Colonic mucosa (tissue), 4 donors: ENCODE measurements around the gene KYNU. TPM values are rescaled to one million over a fixed set of nuclear protein-coding genes. Genes with fewer than 3 reads are reported as not detected.

Source experiments
- DNase-seq: peaks from one replicate; pipeline ENCODE4 v3.0.0-alpha.2; 2020
- H3K27ac ChIP-seq: fragments of 200-600 bp; one replicate; pipeline ENCODE4 v1.8.0; 2021
- H3K27me3 ChIP-seq: fragments of 200-600 bp; one replicate; pipeline ENCODE4 v1.8.0; 2021
- H3K36me3 ChIP-seq: fragments of 200-600 bp; one replicate; pipeline ENCODE4 v1.8.0; 2021
- H3K4me1 ChIP-seq: fragments of 200-600 bp; one replicate; pipeline ENCODE4 v1.8.0; 2021; ENCODE audit warnings: mild to moderate bottlenecking
- H3K4me3 ChIP-seq: fragments of 200-600 bp; one replicate; pipeline ENCODE4 v1.8.0; 2021
- H3K9ac ChIP-seq, 2 donors: one replicate each; pipeline ENCODE4 v1.7.0; 2013; ENCODE audit warnings: control low read depth in 2 of 2, low read depth in 2 of 2, low read length in 2 of 2
- H3K9me3 ChIP-seq: fragments of 200-600 bp; one replicate; pipeline ENCODE4 v1.8.0; 2021
- intact Hi-C: fragments of 100-400 bp; cut with DNase I; formaldehyde crosslinking; loops from one replicate; pipeline ENCODE4 v1.14.1; 2022
- total RNA-seq, 2 donors: library from RNA; stranded (reverse); fragmentation: NEBNext Ultra II Directional in 1 of 2; extraction: Animal tissue kit (Norgen Biotek cat#: 25700) in 1 of 2; gene quantifications; one replicate each; pipeline ENCODE4 v1.2.1, GENCODE V29; 2021
- TF ChIP-seq, protein P1 (sequence below): fragments of 200-600 bp; IDR thresholded peaks from one replicate; pipeline ENCODE4 v1.8.0; 2022; ENCODE audit warnings: antibody characterized with exemption, mild to moderate bottlenecking
- donor health status: healthy.
- donor health status: DM: no; HTN: no; CAD: no.
- donor health status: DM: no; HTN: no; CAD: no.

Gene KYNU
- total RNA-seq, 2 donors from 2014 or later = 0.64 to 2.8 TPM

- TF ChIP-seq, protein P1, sequence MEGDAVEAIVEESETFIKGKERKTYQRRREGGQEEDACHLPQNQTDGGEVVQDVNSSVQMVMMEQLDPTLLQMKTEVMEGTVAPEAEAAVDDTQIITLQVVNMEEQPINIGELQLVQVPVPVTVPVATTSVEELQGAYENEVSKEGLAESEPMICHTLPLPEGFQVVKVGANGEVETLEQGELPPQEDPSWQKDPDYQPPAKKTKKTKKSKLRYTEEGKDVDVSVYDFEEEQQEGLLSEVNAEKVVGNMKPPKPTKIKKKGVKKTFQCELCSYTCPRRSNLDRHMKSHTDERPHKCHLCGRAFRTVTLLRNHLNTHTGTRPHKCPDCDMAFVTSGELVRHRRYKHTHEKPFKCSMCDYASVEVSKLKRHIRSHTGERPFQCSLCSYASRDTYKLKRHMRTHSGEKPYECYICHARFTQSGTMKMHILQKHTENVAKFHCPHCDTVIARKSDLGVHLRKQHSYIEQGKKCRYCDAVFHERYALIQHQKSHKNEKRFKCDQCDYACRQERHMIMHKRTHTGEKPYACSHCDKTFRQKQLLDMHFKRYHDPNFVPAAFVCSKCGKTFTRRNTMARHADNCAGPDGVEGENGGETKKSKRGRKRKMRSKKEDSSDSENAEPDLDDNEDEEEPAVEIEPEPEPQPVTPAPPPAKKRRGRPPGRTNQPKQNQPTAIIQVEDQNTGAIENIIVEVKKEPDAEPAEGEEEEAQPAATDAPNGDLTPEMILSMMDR = no peak
- no peak overlapping the region for H3K27ac ChIP-seq
- H3K4me1 ChIP-seq = no peaks in the 10 kb centered on the region
- H3K4me3 ChIP-seq = no peak overlapping the region
- H3K27me3 ChIP-seq = no peaks in the 10 kb centered on the region
- no peaks in the 10 kb centered on the region for H3K36me3 ChIP-seq
- intact Hi-C loops = no loop called here
- H3K9ac ChIP-seq = no peak overlapping the region
- no peak for DNase-seq
- H3K9me3 ChIP-seq = no peaks in the 10 kb centered on the region
Measured at GRCh38 chr2:142875652-142876051, 1.8 kb upstream of the KYNU start.

- H3K4me1 ChIP-seq = no peaks in the 10 kb centered on the region
- H3K9ac ChIP-seq = no peak overlapping the region
- intact Hi-C loops = no loop called here
- no peak overlapping the region for H3K27ac ChIP-seq
- no peaks in the 10 kb centered on the region for H3K36me3 ChIP-seq
- H3K4me3 ChIP-seq = no peak overlapping the region
- no peak for DNase-seq
- TF ChIP-seq, protein P1 = no peak
- no peaks in the 10 kb centered on the region for H3K9me3 ChIP-seq
- H3K27me3 ChIP-seq = no peaks in the 10 kb centered on the region
Measured at GRCh38 chr2:142876423-142876822, 1.0 kb upstream of the KYNU start.

GRCh38 chr2:142878031-142878678 lies 691 bp downstream of the KYNU start:
- no peak overlapping the region for H3K4me3 ChIP-seq
- intact Hi-C loops = no loop called here
- no peaks in the 10 kb centered on the region for H3K27me3 ChIP-seq
- no peak overlapping the region for H3K9ac ChIP-seq
- H3K36me3 ChIP-seq = no peaks in the 10 kb centered on the region
- DNase-seq = no peak
- TF ChIP-seq, protein P1 = no peak
- H3K9me3 ChIP-seq = no peaks in the 10 kb centered on the region
- H3K4me1 ChIP-seq = no peaks in the 10 kb centered on the region
- no peak overlapping the region for H3K27ac ChIP-seq

- intact Hi-C loops = no loop called here
- Histone ChIP-seq H3K4me1 (no peaks in the 10 kb centered on the region), H3K4me3 (no peak overlapping the region), H3K9me3 (no peaks in the 10 kb centered on the region), H3K27me3 (no peaks in the 10 kb centered on the region), H3K36me3 (no peaks in the 10 kb centered on the region), H3K9ac (no peak overlapping the region), H3K27ac (no peak overlapping the region)
- TF ChIP-seq, protein P1 = no peak
- no peak for DNase-seq
Measured at GRCh38 chr2:142879151-142879550, 1.7 kb downstream of the KYNU start.

DNA sequence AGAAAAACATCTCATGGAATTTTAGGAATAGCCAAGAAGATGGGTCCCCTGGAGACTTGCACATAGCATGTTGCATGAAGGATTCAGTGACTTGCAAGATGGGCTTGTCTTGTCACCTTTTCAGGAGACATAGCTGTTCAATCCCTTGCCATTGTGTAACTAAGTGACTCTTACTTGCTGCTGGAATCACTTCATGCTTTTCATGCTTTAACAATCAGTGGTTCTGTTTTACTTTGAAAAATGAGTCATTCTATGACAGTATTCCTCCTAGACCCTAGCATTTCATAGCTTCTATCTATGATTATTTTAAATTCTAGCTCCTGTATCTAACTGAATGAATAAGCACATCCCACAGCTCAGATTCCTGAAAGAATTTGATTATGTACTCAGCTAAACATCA lies 2.8 kb downstream of the KYNU start:
- intact Hi-C loops = no loop called here

More for the DNA sequence above, 2.8 kb downstream of the KYNU start:
- Histone ChIP-seq H3K36me3 (no peaks in the 10 kb centered on the region), H3K27ac (no peak overlapping the region), H3K9ac (no peak overlapping the region), H3K4me1 (no peaks in the 10 kb centered on the region), H3K9me3 (no peaks in the 10 kb centered on the region), H3K27me3 (no peaks in the 10 kb centered on the region), H3K4me3 (no peak overlapping the region)
- DNase-seq = no peak
- TF ChIP-seq, protein P1 = no peak
